HG02763 (cell line): ENCODE results near the gene TTC8.

Experiments used
- ATAC-seq: cut with Tn5 transposase; IDR thresholded peaks from one replicate; pipeline ENCODE4 v1.9.1; 2021; ENCODE audit warnings: mild to moderate bottlenecking, moderate library complexity; ENCODE audit not compliant: unreplicated experiment

Gene TTC8

DNA sequence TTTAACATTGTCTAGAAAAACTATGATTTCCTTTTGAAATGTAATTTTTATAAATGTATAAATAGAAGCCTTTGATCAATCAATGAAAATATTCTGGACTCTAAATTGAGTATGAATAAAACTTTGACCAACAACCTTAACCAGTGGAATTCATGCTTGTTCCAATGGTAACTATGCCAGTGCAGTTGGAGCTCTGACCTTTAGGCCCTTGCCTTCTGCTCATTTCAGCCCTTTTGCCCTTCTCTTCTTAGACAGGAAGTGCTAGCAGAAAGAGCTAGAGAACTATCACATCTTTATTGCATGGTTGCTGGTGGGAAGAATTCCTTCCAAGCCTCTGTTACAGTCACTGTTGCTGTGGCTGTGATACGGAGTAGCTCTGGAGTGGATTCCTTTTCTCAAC is 39.7 kb downstream of the TTC8 start:
- ATAC-seq: no peak

DNA sequence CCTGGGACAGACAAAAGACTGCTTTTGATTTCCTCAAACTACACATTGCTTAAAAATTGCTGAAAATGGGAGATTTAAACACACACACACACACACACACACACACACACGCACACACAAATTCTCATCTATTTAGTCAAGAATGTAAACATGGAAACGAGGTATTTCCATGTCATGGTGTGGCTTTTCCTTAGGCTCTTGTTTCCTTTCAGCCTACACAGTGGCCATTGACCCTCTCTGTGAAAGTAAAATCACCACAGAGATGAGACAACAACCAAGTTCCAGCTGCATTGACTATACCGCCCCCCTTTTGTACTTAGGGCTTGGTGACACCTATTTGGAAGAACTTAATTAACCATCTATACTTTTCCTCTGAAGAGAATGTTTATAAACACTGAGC is 41.9 kb downstream of the TTC8 start:
- no peak for ATAC-seq

DNA sequence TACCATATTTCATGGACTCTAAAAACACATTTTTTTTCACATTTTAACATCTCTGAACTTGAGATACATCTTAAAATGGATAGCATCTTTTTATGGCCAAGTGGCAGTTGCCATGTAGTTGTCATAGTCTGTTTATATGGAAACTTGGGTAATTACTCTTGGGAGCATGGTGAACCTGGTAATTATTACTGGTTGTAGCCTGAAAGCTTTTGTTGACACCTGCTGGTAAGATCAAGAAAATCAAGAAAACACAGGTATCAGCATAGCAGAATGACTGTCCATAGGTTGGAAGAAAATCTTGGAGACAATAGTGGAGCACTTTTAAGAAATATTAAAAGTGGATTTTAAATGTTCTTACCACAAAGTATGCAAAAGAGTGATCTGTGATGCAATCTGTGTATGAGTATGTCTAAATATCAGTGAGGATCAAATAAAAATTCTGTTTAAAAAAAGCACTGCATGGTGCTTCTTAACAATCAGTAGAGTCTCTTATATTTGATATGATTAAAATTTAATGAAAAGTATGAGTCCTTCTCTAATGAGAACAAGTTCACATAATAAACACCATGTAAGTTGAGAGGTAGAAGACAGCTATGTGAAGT is 44.2 kb downstream of the TTC8 start:
- no peak for ATAC-seq

- ATAC-seq: no peak
Observed at GRCh38 chr14:88870777-88871176, 46.3 kb downstream of the TTC8 start.

DNA sequence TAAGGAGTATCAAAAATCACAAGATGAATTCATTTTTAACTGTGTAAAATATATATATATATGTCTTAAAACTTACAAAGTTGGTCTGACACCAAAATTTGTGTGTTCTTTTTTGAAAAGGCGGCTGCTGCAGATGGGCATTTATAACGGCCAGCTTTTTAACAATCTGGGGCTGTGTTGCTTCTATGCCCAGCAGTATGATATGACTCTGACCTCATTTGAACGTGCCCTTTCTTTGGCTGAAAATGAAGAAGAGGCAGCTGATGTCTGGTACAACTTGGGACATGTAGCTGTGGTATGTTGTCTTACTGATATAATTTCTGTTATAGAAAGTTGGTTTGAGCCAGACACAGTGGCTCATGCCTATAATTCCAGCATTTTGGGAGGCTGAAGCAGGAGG is 47.0 kb downstream of the TTC8 start:
- no peak for ATAC-seq

DNA sequence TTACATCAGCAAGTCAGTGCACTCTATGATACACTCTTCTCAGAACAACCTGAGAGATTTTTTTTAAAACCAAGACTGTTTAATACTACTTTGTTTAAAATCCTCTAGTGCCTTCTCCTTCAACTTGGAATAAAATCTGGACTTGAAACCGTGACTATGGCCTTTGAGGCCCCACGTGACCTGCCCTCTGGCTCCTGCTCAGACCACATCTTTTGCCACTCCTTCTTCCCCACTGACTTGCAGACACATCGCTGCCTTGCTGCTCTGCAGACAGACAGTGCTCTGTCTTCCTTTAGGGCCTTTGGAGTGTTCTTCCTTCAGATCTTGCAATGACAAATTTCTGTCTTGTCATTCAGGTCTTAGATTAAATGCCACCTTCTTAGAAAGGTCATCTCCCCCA is 48.5 kb downstream of the TTC8 start:
- ATAC-seq: no peak

GRCh38 chr14:88877192-88877591 is 52.7 kb downstream of the TTC8 start:
- ATAC-seq: no peak

DNA sequence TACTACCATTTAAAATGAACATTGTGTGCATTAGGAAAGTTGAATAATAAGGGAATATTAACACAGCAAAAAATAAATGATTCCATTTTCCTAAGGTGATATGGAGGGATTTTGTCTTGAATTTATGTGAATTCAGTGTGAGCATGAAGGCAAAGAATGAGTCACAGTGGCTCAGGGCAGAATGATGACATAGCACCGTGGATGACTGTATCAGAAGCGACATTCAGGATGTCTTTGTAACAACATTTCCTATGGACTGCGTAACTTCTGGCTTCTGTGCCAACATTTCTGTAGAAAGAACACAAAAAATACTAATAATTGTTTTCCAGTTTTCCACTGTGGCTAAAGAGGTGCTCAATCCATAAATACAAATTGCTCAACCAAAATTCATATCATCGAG is 54.6 kb downstream of the TTC8 start:
- ATAC-seq: no peak

GRCh38 chr14:88882236-88882635 is 57.8 kb downstream of the TTC8 start:
- ATAC-seq: no peak

DNA sequence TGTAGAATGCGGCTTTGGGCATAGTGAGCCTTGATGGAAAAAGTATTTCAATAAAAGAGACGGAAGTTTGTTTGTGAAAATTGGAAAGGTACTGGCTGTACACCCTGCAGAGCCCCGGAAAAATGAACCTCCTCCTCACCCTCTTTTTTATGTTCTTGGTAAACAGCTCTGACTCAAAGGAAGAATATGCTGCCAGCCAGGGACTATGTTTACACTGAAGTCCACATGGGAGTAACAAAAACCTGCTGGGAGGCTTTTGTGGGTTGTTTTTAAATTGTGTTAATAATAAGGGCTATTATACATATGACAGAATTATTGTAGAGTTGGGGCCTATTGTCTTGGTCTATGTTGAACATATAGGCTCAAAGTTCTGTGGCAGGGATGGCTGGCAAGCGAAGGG is 70.7 kb downstream of the TTC8 start:
- ATAC-seq: no peak

DNA sequence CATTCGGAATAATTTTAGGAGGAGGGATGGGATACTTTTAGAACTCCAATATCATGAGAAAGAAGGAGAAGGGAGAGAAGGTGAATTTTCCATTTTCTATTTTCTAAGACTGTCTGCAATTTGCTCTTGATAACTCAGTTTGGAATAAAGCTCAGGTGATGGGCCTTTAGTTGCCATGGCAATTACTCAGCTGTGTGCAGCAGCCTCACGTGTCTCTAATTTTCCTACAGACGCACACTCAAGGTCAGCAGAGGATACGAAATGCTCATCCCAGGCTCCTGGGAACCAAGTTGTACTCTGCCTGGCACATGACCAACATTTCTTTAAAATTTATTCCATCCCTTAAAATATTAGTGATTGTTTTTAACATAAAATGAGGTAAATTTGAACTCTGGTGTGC is 76.7 kb downstream of the TTC8 start:
- ATAC-seq: no peak

DNA sequence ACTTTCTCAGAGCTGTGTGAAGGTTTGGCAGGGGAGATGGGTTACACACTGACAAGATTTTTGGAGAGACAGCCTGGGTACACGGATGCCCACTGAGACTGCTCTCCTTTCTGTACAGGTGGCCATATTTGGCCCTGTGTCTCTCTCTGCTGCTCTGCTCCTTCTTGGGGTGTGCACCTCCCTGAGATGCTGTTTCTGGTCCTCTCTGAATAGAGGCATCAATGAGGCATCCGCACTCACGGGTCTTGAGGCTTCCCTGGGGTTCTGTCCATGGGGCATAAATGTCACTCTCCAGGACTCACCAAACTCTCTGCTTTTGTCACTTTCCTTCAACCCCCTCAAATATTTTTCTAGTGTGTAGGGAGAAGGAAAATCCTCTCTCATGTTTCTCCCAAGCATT is 77.5 kb downstream of the TTC8 start:
- ATAC-seq: no peak

DNA sequence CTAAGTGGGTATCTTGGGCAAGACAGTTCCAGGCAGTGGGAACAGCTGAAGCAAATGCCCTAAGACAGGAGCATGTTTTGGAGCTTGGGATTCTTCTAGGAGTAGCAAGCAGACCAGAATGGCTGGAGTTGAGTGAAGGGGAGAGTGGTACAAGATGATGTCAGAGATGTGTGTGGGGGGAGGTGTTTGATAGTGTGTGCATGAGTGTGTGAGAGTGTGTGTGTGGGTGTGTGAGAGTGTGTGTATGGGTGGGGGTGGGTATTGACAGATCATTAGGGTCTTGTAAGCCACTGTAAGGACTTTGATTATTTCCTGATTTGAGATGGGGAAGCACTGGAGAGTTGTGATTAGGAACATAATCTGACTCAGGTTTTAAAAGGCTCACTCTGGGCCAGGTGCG is 78.4 kb downstream of the TTC8 start:
- ATAC-seq: no peak

- no peak for ATAC-seq
Observed at GRCh38 chr14:88904206-88904647, 79.8 kb downstream of the TTC8 start.

- no peak for ATAC-seq
Observed at GRCh38 chr14:88904864-88905263, 80.4 kb downstream of the TTC8 start.

DNA sequence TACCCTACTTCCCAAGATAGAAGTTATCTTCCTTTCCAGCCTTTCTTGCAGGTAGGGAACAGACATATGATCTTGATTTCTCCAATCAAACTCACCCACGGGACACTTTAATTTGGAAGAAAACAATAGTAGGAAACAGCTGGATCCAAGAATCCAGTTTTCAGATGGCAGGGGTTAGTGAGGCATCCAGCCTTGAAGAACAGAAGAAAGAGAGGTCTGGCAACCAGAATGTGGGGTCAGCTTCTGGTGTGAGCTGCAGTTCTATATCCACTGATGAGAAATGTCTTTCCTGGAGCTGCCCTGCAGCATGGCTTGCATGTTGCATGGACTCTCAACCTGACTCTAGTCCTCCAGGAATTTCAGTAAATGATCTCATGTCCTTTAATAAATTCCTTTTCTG is 83.8 kb downstream of the TTC8 start:
- no peak for ATAC-seq

DNA sequence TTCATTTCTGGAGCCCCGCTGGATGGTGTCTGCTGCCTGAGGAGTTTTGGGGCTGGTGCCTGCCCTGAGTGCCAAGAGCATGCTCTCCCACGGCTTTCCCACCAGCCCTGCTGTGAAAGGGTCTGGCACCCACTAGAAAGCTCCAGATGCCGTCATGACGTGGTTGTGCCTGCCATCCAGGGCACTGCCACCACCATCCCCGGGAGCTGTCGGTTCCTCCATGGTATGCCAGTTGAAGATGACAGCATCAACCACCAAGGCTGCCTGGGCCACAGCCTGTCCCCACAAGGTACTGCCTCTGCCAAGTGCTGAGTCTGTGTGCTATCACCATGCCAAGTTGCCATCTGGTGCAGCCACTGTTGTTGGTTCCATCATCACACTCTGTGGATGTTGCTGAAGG is 85.9 kb downstream of the TTC8 start:
- no peak for ATAC-seq

GRCh38 chr14:88911809-88912208 is 87.4 kb downstream of the TTC8 start:
- no peak for ATAC-seq

DNA sequence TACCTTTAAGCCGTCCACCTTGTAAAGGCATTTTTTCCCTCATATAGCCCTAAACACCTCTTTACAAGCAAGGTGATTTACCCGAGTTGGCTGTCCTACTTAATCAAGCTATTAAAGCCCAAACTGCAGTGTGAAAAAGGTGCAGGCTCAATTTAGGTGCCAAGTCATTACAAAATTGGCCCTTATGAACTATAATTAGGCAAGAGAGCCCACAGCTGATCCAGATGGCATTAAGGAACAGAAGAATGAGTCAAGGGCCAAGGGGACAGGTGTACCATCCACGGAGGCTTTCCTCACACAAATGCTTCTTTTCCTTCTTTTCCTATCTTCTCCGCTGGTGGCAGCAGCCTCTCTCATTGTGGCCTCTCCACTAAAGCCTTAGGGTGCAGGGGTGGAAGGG is 90.5 kb downstream of the TTC8 start:
- ATAC-seq: no peak

GRCh38 chr14:88919502-88919901 is 95.1 kb downstream of the TTC8 start:
- no peak for ATAC-seq
